ENCODE data around the gene PPP3CB. TPM values are rescaled to one million over a fixed set of nuclear protein-coding genes. Genes with fewer than 3 reads are reported as not detected.

PPP3CB gene
- polyA plus RNA-seq, 1 donor = 73.1 TPM

- no peak for DNase-seq
These were observed 9.2 kb downstream of the PPP3CB start for GRCh38 chr10:73486601-73487000.

DNA sequence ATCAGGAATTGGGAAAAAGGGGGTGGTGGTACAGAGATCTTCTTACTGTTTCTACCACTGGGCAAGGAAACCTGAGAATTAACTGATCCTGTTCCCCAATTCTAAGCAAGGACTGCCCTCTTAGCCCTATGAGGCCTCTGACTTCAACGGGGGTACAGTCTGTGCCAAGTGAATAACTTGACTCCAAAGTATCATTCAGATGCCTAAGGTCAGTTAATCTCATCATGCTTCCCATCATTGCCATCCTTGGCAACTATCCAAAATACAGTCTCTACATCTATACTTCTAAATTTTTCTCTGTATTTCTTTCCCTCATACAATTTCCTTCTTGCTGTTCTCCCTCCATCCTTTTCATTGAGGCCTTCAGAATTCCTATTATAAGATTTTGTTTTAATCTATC, 10.5 kb downstream of the PPP3CB start:
- DNase-seq = no peak

DNA sequence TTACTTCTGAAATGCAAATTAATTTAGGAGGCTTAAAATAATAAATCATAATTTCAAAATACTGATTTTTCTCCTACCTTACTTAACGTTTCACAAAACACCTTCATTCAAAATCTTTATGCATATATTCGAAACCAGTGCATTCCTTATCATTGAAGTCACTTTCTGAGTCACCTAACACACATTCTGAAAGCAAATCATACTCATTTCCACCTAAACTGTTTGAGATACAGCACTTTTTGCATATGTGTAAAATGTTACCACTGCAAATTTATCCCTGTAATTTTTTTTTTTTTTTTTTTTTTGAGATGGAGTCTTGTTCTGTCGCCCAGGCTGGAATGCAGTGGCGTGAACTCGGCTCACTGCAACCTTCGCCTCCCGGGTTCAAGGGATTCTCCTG, 15.7 kb downstream of the PPP3CB start:
- no peak for DNase-seq

DNA sequence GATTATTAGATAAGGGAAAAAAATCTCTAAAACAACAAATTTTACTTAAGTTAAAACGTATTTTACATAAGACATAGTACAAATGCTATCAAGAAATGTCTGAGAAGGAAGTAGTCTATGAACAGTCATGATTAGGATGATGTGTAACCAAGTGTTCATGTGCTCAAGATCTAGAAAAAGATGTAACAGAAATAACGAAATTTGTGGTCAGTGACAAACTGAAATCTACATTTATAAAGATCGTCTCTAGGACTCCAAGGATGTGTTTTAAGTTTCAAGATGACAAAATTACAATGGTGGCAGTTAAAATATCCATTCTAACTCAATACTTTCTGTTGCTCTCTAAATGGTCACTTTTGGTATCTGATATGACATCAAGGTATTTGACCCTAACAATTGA, 17.2 kb downstream of the PPP3CB start:
- no peak for DNase-seq

DNA sequence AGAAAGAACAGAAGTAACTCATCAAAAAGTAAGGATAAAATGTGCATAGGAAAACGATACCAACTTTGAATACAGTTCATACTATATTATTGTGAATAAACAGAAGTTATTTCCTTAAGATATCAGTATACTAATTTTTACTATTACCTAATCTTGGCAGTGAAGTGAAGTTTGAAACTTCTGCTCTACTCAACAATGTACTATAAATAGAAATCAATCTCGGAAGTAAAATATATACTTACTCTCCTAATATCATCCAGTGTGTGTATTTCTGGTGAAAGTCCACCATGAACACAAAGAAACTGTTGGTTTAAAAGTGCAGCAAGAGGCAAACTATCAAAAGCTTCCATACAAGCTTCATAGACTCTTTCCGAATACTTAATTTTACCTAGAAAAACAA, 24.6 kb downstream of the PPP3CB start:
- DNase-seq = no peak

GRCh38 chr10:73469579-73469978, 26.2 kb downstream of the PPP3CB start:
- no peak for DNase-seq

DNA sequence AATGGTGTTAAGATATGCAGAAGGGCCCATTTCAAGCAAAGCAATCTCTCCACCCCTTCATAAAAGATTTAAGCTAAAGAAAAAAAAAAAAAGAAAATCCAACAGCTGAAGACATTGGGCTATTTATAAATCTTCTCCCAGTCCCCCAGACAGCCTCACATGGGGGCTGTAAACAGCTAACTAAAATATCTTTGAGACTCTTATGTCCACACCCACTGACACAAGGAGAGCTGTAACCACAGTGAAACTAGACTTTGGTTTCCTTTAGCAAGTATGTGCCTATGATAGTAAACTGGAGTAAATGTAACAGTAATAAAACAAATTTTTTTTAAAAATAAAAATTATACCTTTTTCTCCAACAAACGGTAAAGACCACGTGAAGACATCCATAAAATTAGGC, 28.6 kb downstream of the PPP3CB start:
- no peak for DNase-seq

GRCh38 chr10:73465978-73466726, 29.7 kb downstream of the PPP3CB start:
- no peak for DNase-seq

DNA sequence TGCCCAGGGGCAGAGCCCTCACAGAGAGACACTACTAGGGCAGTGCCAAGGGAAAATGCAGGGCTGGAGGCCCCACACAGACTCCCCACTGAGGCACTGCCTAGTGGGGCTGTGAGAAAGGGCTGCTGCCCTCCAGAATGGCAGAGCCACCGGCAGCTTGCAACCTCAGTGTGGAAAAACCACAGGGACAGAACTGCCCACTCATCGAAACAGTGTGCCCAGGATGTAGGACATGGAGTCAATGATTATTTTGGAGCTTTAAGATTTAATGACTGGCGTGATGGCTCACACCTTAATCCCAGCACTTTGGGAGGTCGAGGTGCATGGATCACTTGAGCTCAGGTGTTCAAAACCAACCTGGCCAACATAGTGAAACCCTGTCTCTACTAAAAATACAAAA, 34.9 kb downstream of the PPP3CB start:
- no peak for DNase-seq

DNA sequence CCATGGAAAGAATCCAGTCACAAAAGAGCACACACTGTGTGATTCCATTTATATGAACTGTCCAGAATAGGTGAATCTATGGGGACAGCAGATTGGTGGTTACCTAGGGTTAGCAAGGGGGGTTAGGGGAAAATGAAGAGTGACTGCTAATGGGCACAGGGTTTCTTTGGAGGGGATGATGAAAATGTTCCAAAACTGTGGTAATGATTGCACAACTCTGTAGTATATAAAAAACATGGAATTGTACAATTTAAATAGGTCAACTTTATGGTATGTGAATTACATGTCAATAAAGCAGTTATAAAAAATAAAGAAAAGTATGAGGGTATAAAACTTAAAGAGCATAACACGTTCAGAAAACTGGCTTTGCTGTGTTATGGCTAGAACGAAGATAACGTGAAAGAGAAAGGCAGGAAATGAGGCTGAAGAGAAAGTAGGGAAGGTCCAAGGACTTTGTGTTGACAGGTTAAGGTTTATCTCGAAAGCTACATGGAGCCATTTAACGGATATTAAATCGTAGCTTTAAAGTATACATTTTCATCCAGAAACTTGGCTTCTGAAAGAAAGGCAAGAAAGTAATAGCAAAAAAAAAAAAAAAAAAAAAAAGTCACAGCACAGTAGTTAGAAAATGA, 36.0 kb downstream of the PPP3CB start:
- no peak for DNase-seq

GRCh38 chr10:73456187-73456890, 39.5 kb downstream of the PPP3CB start:
- DNase-seq = no peak

- DNase-seq = no peak
These were observed 46.7 kb downstream of the PPP3CB start for GRCh38 chr10:73449113-73449512.

DNA sequence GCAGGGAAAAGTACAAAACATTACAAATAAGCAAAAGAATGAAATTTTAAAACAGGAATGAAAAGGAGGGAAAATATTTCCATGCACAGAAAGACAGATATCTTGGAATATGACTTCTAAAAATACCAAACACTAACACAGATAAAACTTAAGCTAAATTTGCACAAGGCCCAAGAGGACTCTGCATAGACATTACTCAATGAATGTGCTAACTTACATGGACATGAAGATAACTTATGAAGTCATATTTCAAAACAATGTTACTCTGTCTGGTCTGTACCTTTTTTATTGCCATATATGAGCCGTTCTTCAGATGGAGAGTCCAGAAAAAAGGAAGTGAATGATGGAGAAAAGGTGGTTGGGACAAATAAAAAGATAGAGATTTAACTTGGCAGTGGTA, 47.4 kb downstream of the PPP3CB start:
- no peak for DNase-seq

- no peak for DNase-seq
These were observed 48.9 kb downstream of the PPP3CB start for GRCh38 chr10:73446926-73447325.

DNA sequence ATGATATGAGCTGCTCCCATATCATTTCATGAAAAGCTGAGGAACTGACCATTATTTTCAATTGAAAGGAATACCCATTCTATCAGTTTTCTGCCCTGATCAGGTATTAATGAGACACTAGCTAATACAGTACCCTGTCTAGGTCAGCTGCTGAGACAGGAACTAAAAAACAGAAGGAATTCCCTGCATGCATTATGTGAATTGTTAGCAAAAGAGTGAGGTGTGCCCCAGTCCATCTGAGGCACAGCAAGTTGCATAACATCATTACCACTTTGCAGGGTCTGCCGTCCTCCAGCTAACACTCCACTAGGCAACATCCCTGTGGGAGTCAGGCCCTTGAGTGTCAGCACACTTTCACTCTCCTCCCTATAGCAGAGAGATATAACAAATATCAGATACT, 51.4 kb downstream of the PPP3CB start:
- DNase-seq = no peak

GRCh38 chr10:73439605-73440312, 56.1 kb downstream of the PPP3CB start:
- DNase-seq = no peak

GRCh38 chr10:73439055-73439454, 56.8 kb downstream of the PPP3CB start:
- no peak for DNase-seq

DNA sequence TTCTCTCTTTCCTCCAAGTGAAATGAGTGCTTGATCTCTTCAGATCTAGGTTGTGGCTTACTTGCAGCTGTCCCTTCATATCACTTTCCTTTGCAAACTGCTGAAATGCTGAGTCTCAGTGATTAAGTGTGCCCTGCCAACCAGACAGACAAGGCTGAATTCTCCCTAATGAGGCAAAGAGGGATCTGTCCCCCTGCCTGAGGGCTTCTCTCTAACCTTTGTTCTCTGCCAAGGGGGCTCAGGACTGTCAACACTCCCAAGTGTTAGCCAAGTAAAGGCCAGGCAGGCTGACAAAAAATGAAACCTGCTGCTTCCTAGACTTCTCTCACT, 62.3 kb downstream of the PPP3CB start, which contains the start of gene MSS51:
MSS51 (minus strand) TSS at position 24 of the 330 bp plus-strand sequence. CDS start 5,277 bp downstream, outside the sequence.
- no peak for DNase-seq

DNA sequence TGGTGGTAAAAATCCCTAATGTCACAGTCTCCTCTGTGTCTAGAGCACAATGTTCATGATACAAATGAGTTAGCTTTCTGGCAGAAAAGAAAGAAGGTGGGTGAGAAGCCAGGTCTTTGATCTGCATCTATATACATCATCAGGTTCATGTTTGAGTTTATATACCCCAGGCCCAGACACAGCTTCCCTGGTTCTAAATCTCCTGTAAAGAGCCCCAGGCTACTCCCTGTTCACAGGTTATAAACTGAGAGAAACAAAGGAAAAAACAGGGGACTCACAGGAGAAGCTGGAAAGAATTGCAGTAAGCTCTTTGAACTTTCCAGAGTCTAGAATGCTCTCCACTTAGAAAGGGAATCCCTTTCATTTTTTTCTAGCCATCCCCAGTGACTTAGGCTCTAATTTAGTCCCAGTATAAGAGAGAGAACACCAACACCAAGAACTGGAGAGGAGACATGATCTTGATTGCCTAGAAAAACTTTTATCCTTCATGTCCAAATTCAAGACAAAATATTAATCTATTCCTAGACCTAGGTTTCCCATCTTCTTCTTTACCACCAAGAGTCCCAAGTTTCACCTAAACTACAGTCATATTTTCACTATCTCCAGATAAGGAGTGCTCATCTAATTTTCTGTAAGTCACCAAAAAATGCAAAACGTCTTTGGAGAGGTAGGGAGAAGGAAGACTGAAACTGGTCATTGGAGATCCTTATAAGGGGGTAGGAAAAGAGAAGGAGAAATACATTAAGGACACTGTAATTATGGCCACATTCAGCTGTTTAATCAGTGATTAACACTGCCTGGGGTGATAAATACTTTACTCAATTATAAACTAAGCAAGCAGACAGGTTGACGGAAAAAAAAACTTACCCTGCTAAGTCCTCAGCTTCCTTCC, 62.9 kb downstream of the PPP3CB start:
- DNase-seq = no peak

- DNase-seq = no peak
These were observed 69.5 kb downstream of the PPP3CB start for GRCh38 chr10:73426318-73426717.

DNA sequence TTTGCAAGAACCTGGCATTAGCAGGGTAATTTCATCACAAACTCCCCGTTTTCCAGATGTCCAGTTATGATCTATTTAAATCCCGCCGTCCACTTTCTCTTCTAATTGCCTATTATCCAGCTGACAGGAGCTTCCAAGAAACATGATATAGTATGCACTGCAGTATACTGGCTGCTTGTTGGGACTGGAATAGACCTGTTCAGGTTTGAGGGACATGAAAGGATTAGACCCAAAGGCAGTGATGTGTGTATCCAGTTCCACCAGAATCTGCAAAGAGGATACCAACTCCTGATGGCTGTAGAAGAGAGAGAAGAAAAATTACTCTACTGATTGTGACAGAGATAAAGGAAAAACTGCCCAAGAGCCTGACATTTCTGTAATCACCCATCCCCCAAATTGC, 71.3 kb downstream of the PPP3CB start:
- no peak for DNase-seq

- no peak for DNase-seq
These were observed 72.5 kb downstream of the PPP3CB start for GRCh38 chr10:73423309-73423708.
